Keratinocyte (primary cell): ENCODE data around the gene KBTBD7. TPM values are rescaled to one million over a fixed set of nuclear protein-coding genes. Genes with fewer than 3 reads are reported as not detected.

ENCODE experiments used
- DNase-seq: peaks from one replicate; pipeline ENCODE4 v3.0.0-alpha.2; 2011; ENCODE audit warnings: low read depth, missing footprints, low spot score
- FAIRE-seq: peaks from 2 replicates; lab custom pipeline; 2011; peaks lifted over from hg19 to GRCh38; lab: Jason Lieb, UNC
- H2AFZ ChIP-seq: 2 replicates; pipeline ENCODE4 v1.6.0; 2012; ENCODE audit warnings: low read length, control low read depth, inconsistent platforms; ENCODE audit not compliant: control insufficient read depth
- H3K27ac ChIP-seq: 2 replicates; pipeline ENCODE4 v1.5.1; 2011; ENCODE audit warnings: low read length; ENCODE audit not compliant: control insufficient read depth, insufficient read depth
- H3K27me3 ChIP-seq: 3 replicates; pipeline ENCODE4 v1.6.0; 2011; ENCODE audit warnings: low read length; ENCODE audit not compliant: control insufficient read depth, insufficient read depth; ENCODE audit errors: extremely low read depth
- H3K36me3 ChIP-seq, 2 experiments: 2 replicates in 1 of 2; 3 replicates in 1 of 2; pipeline ENCODE4 v1.5.1; 2011; ENCODE audit warnings: low read length in 2 of 2, mild to moderate bottlenecking in 1 of 2; ENCODE audit not compliant: control insufficient read depth in 2 of 2, insufficient read depth in 2 of 2; ENCODE audit errors: extremely low read depth in 1 of 2
- H3K4me1 ChIP-seq: 3 replicates; pipeline ENCODE4 v1.5.1; 2011; ENCODE audit warnings: low read length; ENCODE audit not compliant: control insufficient read depth, insufficient read depth; ENCODE audit errors: extremely low read depth
- H3K4me2 ChIP-seq: 3 replicates; pipeline ENCODE4 v1.6.0; 2011; ENCODE audit warnings: low read depth, low read length; ENCODE audit not compliant: control insufficient read depth, insufficient read depth; ENCODE audit errors: extremely low read depth
- H3K4me3 ChIP-seq, 3 experiments: fragments of 200-600 bp in 1 of 3; sonication (generic) in 1 of 3; 2 replicates in 2 of 3; 3 replicates in 1 of 3; pipeline ENCODE4 v1.5.1; 2011 to 2016; ENCODE audit warnings: low read length in 3 of 3, mild to moderate bottlenecking in 3 of 3, control low read depth in 2 of 3, inconsistent platforms in 1 of 3, low read depth in 1 of 3, mixed read lengths in 1 of 3, mixed run types in 1 of 3, moderate library complexity in 1 of 3; ENCODE audit not compliant: control insufficient read depth in 2 of 3, insufficient read depth in 2 of 3; ENCODE audit errors: extremely low read depth in 1 of 3
- H3K79me2 ChIP-seq: 2 replicates; pipeline ENCODE4 v1.6.0; 2012; ENCODE audit warnings: low read length; ENCODE audit not compliant: control insufficient read depth, insufficient read depth
- H3K9ac ChIP-seq: 3 replicates; pipeline ENCODE4 v1.6.0; 2011; ENCODE audit warnings: low read length; ENCODE audit not compliant: control insufficient read depth, insufficient read depth; ENCODE audit errors: extremely low read depth
- H3K9me1 ChIP-seq: 3 replicates; pipeline ENCODE4 v1.6.0; 2011; ENCODE audit warnings: low read length; ENCODE audit not compliant: control insufficient read depth, insufficient read depth; ENCODE audit errors: extremely low read depth
- H3K9me3 ChIP-seq: 2 replicates; pipeline ENCODE4 v1.5.1; 2012; ENCODE audit warnings: low read depth, low read length; ENCODE audit not compliant: control insufficient read depth
- H4K20me1 ChIP-seq: 3 replicates; pipeline ENCODE4 v1.6.0; 2011; ENCODE audit warnings: low read length; ENCODE audit not compliant: control insufficient read depth, insufficient read depth; ENCODE audit errors: extremely low read depth
- EZH2 ChIP-seq: IDR thresholded peaks from one replicate; pipeline ENCODE4 v1.6.1; 2012; ENCODE audit warnings: inconsistent platforms, mild to moderate bottlenecking, low read length, moderate library complexity
- dilution Hi-C: fragments of 300-500 bp; cut with MboI; formaldehyde crosslinking; loops from one replicate; pipeline ENCODE4 v1.7.0; 2020; ENCODE audit warnings: low sequenced_read_pairs; ENCODE audit not compliant: extremely low pct_ligation_motif_present
- polyA plus RNA-seq, 5 experiments: library from polyadenylated mRNA; depleted of rRNA in 3 of 5; stranded (reverse) in 3 of 5; stranded (forward) in 1 of 5; unstranded in 1 of 5; fragments of >200 nt; gene quantifications; 1 replicate in 1 of 5; 2 replicates in 3 of 5; 3 replicates in 1 of 5; pipeline versions ENCODE4 v1.2.1 to v1.2.3, GENCODE V29; 2011 to 2012; ENCODE audit warnings: missing spikeins in 2 of 5, low read depth in 1 of 5, low replicate concordance in 1 of 5
- TF ChIP-seq, protein P1 (sequence below), 3 experiments: IDR thresholded peaks in 1 of 3; conservative IDR thresholded peaks in 1 of 3; optimal IDR thresholded peaks in 1 of 3; 2 replicates in 2 of 3; 3 replicates in 1 of 3; pipeline versions ENCODE3 to v1.5.1; 2011; ENCODE audit warnings: low read length in 3 of 3, mild to moderate bottlenecking in 3 of 3, moderate library complexity in 2 of 3, control low read depth in 1 of 3, inconsistent platforms in 1 of 3; ENCODE audit not compliant: insufficient read depth in 2 of 3; ENCODE audit errors: extremely low read depth in 1 of 3

The KBTBD7 gene
- polyA plus RNA-seq, 1 donor (not counting 4 experiments of a cell fraction or from before 2014, with no cell fraction given): 2.8 TPM

DNA sequence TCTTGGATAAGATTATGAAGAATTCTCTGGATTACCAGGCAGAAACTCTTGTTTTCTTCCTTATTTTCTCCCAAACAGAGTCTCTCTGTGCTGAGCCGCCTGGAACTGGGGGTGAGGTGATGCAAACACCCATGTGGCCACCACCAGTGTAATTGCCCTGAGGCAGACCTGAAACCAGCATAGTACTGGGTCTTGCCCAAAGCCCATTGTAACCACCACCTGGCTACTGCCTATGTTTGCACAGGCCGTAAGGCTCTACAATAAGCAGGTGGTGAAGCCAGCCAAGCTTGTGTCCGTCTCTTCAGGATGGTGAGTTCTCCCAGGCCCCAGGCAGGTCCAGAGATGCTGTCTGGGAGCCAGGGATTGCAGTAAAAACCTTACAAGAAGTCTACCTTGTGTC, 18.9 kb upstream of the KBTBD7 start:
- no peak overlapping the region for H3K4me3 ChIP-seq
- no peaks in the 10 kb centered on the region for H3K79me2 ChIP-seq
- dilution Hi-C loops: no loop called here
- H3K9me3 ChIP-seq: no peaks in the 10 kb centered on the region
- H3K4me1 ChIP-seq: peaks cover 9% of the 10 kb centered on the region
- no peak overlapping the region for H3K9ac ChIP-seq
- H3K4me2 ChIP-seq: no peak overlapping the region
- no peaks in the 10 kb centered on the region for H3K9me1 ChIP-seq
- FAIRE-seq: no peak
- H3K36me3 ChIP-seq: no peaks in the 10 kb centered on the region
- H3K27ac ChIP-seq: no peak overlapping the region
- H3K27me3 ChIP-seq: no peaks in the 10 kb centered on the region
- no peaks in the 10 kb centered on the region for H4K20me1 ChIP-seq
- no peak for TF ChIP-seq EZH2
- TF ChIP-seq, protein P1, sequence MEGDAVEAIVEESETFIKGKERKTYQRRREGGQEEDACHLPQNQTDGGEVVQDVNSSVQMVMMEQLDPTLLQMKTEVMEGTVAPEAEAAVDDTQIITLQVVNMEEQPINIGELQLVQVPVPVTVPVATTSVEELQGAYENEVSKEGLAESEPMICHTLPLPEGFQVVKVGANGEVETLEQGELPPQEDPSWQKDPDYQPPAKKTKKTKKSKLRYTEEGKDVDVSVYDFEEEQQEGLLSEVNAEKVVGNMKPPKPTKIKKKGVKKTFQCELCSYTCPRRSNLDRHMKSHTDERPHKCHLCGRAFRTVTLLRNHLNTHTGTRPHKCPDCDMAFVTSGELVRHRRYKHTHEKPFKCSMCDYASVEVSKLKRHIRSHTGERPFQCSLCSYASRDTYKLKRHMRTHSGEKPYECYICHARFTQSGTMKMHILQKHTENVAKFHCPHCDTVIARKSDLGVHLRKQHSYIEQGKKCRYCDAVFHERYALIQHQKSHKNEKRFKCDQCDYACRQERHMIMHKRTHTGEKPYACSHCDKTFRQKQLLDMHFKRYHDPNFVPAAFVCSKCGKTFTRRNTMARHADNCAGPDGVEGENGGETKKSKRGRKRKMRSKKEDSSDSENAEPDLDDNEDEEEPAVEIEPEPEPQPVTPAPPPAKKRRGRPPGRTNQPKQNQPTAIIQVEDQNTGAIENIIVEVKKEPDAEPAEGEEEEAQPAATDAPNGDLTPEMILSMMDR (optimal IDR thresholded peaks at IDR 0.05 in 1 of 3, IDR thresholded peaks at IDR 0.05 in 1 of 3, conservative IDR thresholded peaks at IDR 0.05 in 1 of 3; ENCODE audit: extremely low read depth in 1 of 3, insufficient read depth in 2 of 3, low read length in 3 of 3): no peak
- no peak for DNase-seq
- no peak overlapping the region for H2AFZ ChIP-seq

GRCh38 chr13:41212881-41213280, 18.5 kb upstream of the KBTBD7 start:
- H4K20me1 ChIP-seq: no peaks in the 10 kb centered on the region
- no peak overlapping the region for H3K4me2 ChIP-seq
- peaks cover 9% of the 10 kb centered on the region for H3K4me1 ChIP-seq
- no peaks in the 10 kb centered on the region for H3K9me1 ChIP-seq
- no peak overlapping the region for H3K27ac ChIP-seq
- H3K9me3 ChIP-seq: no peaks in the 10 kb centered on the region
- dilution Hi-C loops: no loop called here
- no peak for TF ChIP-seq EZH2
- TF ChIP-seq, protein P1 (optimal IDR thresholded peaks at IDR 0.05 in 1 of 3, IDR thresholded peaks at IDR 0.05 in 1 of 3, conservative IDR thresholded peaks at IDR 0.05 in 1 of 3; ENCODE audit: extremely low read depth in 1 of 3, insufficient read depth in 2 of 3, low read length in 3 of 3): no peak
- no peaks in the 10 kb centered on the region for H3K79me2 ChIP-seq
- FAIRE-seq: no peak
- no peaks in the 10 kb centered on the region for H3K27me3 ChIP-seq
- no peak overlapping the region for H2AFZ ChIP-seq
- no peak overlapping the region for H3K4me3 ChIP-seq
- DNase-seq: no peak
- no peak overlapping the region for H3K9ac ChIP-seq
- H3K36me3 ChIP-seq: no peaks in the 10 kb centered on the region
